ENCODE results near the gene MPG. TPM values are rescaled to one million over a fixed set of nuclear protein-coding genes. Genes with fewer than 3 reads are reported as not detected.

The MPG gene
- total RNA-seq, 1 experiment from 2014 or later: 86.2 TPM

GRCh38 chr16:74051-74746, 3.8 kb upstream of the MPG start:
- Histone ChIP-seq H2AFZ (no peak overlapping the region), H3K9me3 (ENCODE audit: insufficient read depth, low read depth) (no peaks in the 10 kb centered on the region), H4K20me1 (ENCODE audit: insufficient read depth) (no peaks in the 10 kb centered on the region), H3K9me2 (ENCODE audit: insufficient read depth) (no peaks in the 10 kb centered on the region), H3K79me2 (ENCODE audit: low read depth) (peaks cover 6% of the 10 kb centered on the region; the same call in 1 of the 2 replicates), H3K27ac (no peak overlapping the region), H3K4me3 (no peak overlapping the region), H3K4me1 (replicated peaks; ENCODE audit: insufficient read depth) (peaks cover 51% of the 10 kb centered on the region), H3K4me2 (no peak overlapping the region), H3K27me3 (ENCODE audit: insufficient read depth, low read depth) (no peaks in the 10 kb centered on the region), H3K36me3 (ENCODE audit: low read depth) (no peaks in the 10 kb centered on the region), H3F3A (ENCODE audit: insufficient read depth, low read depth) (peaks cover 34% of the 10 kb centered on the region; the same call in 1 of the 2 replicates)
- ChIA-PET POLR2A (ENCODE audit: unreplicated experiment) (no interaction called here), CTCF (interaction anchor here (0.6 kb wide), 1 partner anchor 714 kb away, joined by 3 read pairs; the partner anchor contains the start of genes CHTF18 and RPUSD1)
- intact Hi-C loops (cut with micrococcal nuclease; ENCODE audit: unreplicated experiment): no loop called here
- BruUV-seq (replicated peaks): no TSS peak
- TF ChIP-seq CTCF (conservative IDR thresholded peaks at IDR 0.05) (no peak), EZH2 (IDR thresholded peaks at IDR 0.05; ENCODE audit: low read depth) (no peak)
- no peak for DNase-seq

DNA sequence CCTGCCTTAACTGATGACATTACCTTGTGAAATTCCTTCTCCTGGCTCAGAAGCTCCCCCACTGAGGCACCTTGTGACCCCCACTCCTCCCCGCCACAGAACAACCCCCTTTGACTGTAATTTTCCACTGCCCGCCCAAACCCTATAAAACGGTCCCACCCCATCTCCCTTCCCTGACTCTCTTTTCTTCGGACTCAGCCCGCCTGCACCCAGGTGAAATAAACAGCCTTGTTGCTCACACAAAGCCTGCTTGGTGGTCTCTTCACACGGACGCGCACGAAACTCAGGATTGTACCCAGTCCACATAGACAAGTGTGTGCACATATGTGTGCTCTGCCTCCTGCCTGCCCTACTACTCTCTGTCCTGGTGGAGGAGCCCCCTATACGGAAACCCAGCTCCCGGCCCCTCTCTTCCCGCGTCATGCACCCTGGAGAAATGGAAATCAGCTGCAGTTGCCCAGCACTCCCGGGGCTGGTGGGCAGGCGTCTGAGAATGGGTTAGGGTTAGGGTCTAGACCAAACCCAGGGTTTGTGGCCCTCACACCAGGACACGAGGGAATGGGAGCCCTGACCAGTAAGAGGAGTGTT, 3.2 kb upstream of the MPG start:
- H3K36me3 ChIP-seq (ENCODE audit: low read depth): no peaks in the 10 kb centered on the region
- H3K4me3 ChIP-seq: no peak overlapping the region
- H3K9me3 ChIP-seq (ENCODE audit: insufficient read depth, low read depth): no peaks in the 10 kb centered on the region
- peaks cover 5% of the 10 kb centered on the region; the same call in 1 of the 2 replicates for H3K79me2 ChIP-seq (ENCODE audit: low read depth)
- H2AFZ ChIP-seq: no peak overlapping the region
- H3K4me2 ChIP-seq: no peak overlapping the region
- DNase-seq: no peak
- BruUV-seq (replicated peaks): no TSS peak
- peaks cover 50% of the 10 kb centered on the region for H3K4me1 ChIP-seq (replicated peaks; ENCODE audit: insufficient read depth)
- TF ChIP-seq EZH2 (IDR thresholded peaks at IDR 0.05; ENCODE audit: low read depth) (no peak), CTCF (conservative IDR thresholded peaks at IDR 0.05) (no peak)
- ChIA-PET POLR2A (ENCODE audit: unreplicated experiment) (no interaction called here), CTCF (no interaction called here)
- H3K27me3 ChIP-seq (ENCODE audit: insufficient read depth, low read depth): no peaks in the 10 kb centered on the region
- H3K27ac ChIP-seq: no peak overlapping the region
- no peaks in the 10 kb centered on the region for H3K9me2 ChIP-seq (ENCODE audit: insufficient read depth)
- H3F3A ChIP-seq (ENCODE audit: insufficient read depth, low read depth): peaks cover 36% of the 10 kb centered on the region; the same call in 1 of the 2 replicates
- intact Hi-C loops (cut with micrococcal nuclease; ENCODE audit: unreplicated experiment): no loop called here
- H4K20me1 ChIP-seq (ENCODE audit: insufficient read depth): no peaks in the 10 kb centered on the region

- ChIA-PET CTCF (interaction anchor here (0.5 kb wide), 1 partner anchor 277 kb away, joined by 4 read pairs; no protein-coding TSS in a partner anchor), POLR2A (ENCODE audit: unreplicated experiment) (interaction anchor here (0.6 kb wide), 2 partner anchors 11 to 251 kb away, joined by 4 to 8 read pairs; no protein-coding TSS in a partner anchor)
- intact Hi-C loops (cut with micrococcal nuclease; ENCODE audit: unreplicated experiment): no loop called here
- BruUV-seq (replicated peaks): no TSS peak
- no peaks in the 10 kb centered on the region for H3K36me3 ChIP-seq (ENCODE audit: low read depth)
- 0 out of 2 replicates have a peak, but pooled peaks cover 3% of the 10 kb centered on the region for H3K79me2 ChIP-seq (ENCODE audit: low read depth)
- no peaks in the 10 kb centered on the region for H4K20me1 ChIP-seq (ENCODE audit: insufficient read depth)
- no peaks in the 10 kb centered on the region for H3K9me2 ChIP-seq (ENCODE audit: insufficient read depth)
- no peaks in the 10 kb centered on the region for H3K9me3 ChIP-seq (ENCODE audit: insufficient read depth, low read depth)
- H3K4me3 ChIP-seq: peak overlapping the region; percentile 84; the same call in 1 of the 2 replicates
- TF ChIP-seq CTCF (conservative IDR thresholded peaks at IDR 0.05): no peak
- no peak for TF ChIP-seq EZH2 (IDR thresholded peaks at IDR 0.05; ENCODE audit: low read depth)
- peak overlapping the region; percentile 97 for H3K4me2 ChIP-seq
- H3F3A ChIP-seq (ENCODE audit: insufficient read depth, low read depth): peaks cover 39% of the 10 kb centered on the region; the same call in 1 of the 2 replicates
- peak in 1 of 2 experiments; percentile 47 for DNase-seq
- no peaks in the 10 kb centered on the region for H3K27me3 ChIP-seq (ENCODE audit: insufficient read depth, low read depth)
- H3K4me1 ChIP-seq (replicated peaks; ENCODE audit: insufficient read depth): peaks cover 40% of the 10 kb centered on the region
- no peak overlapping the region for H2AFZ ChIP-seq
- no peak overlapping the region for H3K27ac ChIP-seq
Observed at GRCh38 chr16:75580-76501, 2.2 kb upstream of the MPG start.

Measured in PC-9 (cell line).